Activated B cell treated with CpG ODN at 0.5 μM for 24 hours (primary cell): Measurements from ENCODE around the gene S100A12. TPM values are rescaled to one million over a fixed set of nuclear protein-coding genes. Genes with fewer than 3 reads are reported as not detected.
"Not testable (repeated sequence)": the region's sequence is repeated elsewhere in the genome, so short reads cannot be mapped to it uniquely, and the experiment has no call there.

Experiments
- ATAC-seq: fragments of 200-7000 bp; cut with Tn5 transposase; one replicate; pipeline ENCODE4 v1.10.0; 2021; ENCODE audit warnings: low read depth, mild to moderate bottlenecking, moderate library complexity
- CTCF ChIA-PET: fragments of 350-600 bp; sonication (Branson Sonifier 250); formaldehyde crosslinking; loops from one replicate; lab custom pipeline; 2021; ENCODE audit warnings: antibody characterized with exemption; lab: Charles Lee
- POLR2A ChIA-PET: fragments of 350-600 bp; sonication (Branson Sonifier 250); formaldehyde crosslinking; loops from one replicate; lab custom pipeline; 2021; ENCODE audit warnings: antibody characterized with exemption; lab: Charles Lee
- DNase-seq: peaks from one replicate; pipeline ENCODE4 v3.0.0; 2022
- H3K27ac Mint-ChIP-seq: one replicate; pipeline ENCODE4 v1.8.0; 2020; ENCODE audit warnings: mixed read lengths
- H3K27me3 Mint-ChIP-seq: one replicate; pipeline ENCODE4 v1.8.0; 2021; ENCODE audit warnings: mixed read lengths
- H3K36me3 Mint-ChIP-seq: one replicate; pipeline ENCODE4 v1.8.0; 2021; ENCODE audit warnings: low read depth, mixed read lengths
- H3K4me1 Mint-ChIP-seq: one replicate; pipeline ENCODE4 v1.8.0; 2021; ENCODE audit warnings: mixed read lengths
- H3K4me3 Mint-ChIP-seq: one replicate; pipeline ENCODE4 v1.8.0; 2020; ENCODE audit warnings: mild to moderate bottlenecking, mixed read lengths
- H3K9me3 Mint-ChIP-seq: one replicate; pipeline ENCODE4 v1.8.0; 2020; ENCODE audit warnings: mixed read lengths
- CTCF ChIP-seq: fragments of 200-600 bp; IDR thresholded peaks from one replicate; pipeline ENCODE4 v1.8.0; 2022; ENCODE audit warnings: antibody characterized with exemption, mild to moderate bottlenecking
- intact Hi-C: fragments of 100-400 bp; cut with micrococcal nuclease; formaldehyde crosslinking; loops from one replicate; pipeline ENCODE4 v1.15.1; 2024
- total RNA-seq: library from RNA; stranded (reverse); gene quantifications from 2 replicates; pipeline ENCODE4 v1.2.3, GENCODE V29; 2022

Gene S100A12
- 0.61 TPM in 1 of 2 replicates, not detected in the other for total RNA-seq

- no peaks in the 10 kb centered on the region for H3K4me1 Mint-ChIP-seq
- no peaks in the 10 kb centered on the region for H3K36me3 Mint-ChIP-seq
- H3K9me3 Mint-ChIP-seq = no peaks in the 10 kb centered on the region
- no peak within 1 kb of the TSS for H3K27ac Mint-ChIP-seq
- ChIA-PET CTCF (no interaction called here), POLR2A (no interaction called here)
- ATAC-seq (no peak), DNase-seq (no peak)
- intact Hi-C loops = no loop called here
- peaks cover 38% of the 10 kb centered on the region for H3K27me3 Mint-ChIP-seq
- no peak for TF ChIP-seq CTCF
- no peak within 1 kb of the TSS for H3K4me3 Mint-ChIP-seq
Observed at GRCh38 chr1:153375511-153375910, at the start of gene S100A12. Gene S100A12, minus strand, starts transcription at chr1:153375621. Its CDS starts 1,029 bp downstream, at chr1:153374592.

GRCh38 chr1:153422450-153423068 is 47.1 kb upstream of the S100A12 start:
- intact Hi-C loops = no loop called here
- Mint-ChIP-seq H3K36me3 (no peaks in the 10 kb centered on the region), H3K4me1 (no peaks in the 10 kb centered on the region), H3K9me3 (no peaks in the 10 kb centered on the region), H3K27ac (no peak overlapping the region), H3K4me3 (no peak overlapping the region), H3K27me3 (peaks cover 33% of the 10 kb centered on the region)
- no peak for TF ChIP-seq CTCF
- DNase-seq = peak; percentile 31
- POLR2A ChIA-PET = no interaction called here
- CTCF ChIA-PET = no interaction called here
- no peak for ATAC-seq

GRCh38 chr1:153420306-153420705 is 44.9 kb upstream of the S100A12 start:
- POLR2A ChIA-PET = no interaction called here
- intact Hi-C loops = no loop called here
- Mint-ChIP-seq H3K9me3 (no peaks in the 10 kb centered on the region), H3K36me3 (no peaks in the 10 kb centered on the region), H3K27me3 (peaks cover 22% of the 10 kb centered on the region), H3K4me3 (no peak overlapping the region), H3K4me1 (no peaks in the 10 kb centered on the region), H3K27ac (no peak overlapping the region)
- no peak for TF ChIP-seq CTCF
- ATAC-seq (no peak), DNase-seq (no peak)
- CTCF ChIA-PET = no interaction called here

- ATAC-seq, H3K4me3 Mint-ChIP-seq, intact Hi-C loops, H3K9me3 Mint-ChIP-seq, CTCF ChIA-PET, H3K36me3 Mint-ChIP-seq, DNase-seq, POLR2A ChIA-PET, H3K27ac Mint-ChIP-seq, H3K4me1 Mint-ChIP-seq: not testable (repeated sequence)
- peaks cover 15% of the 10 kb centered on the region for H3K27me3 Mint-ChIP-seq
Observed at GRCh38 chr1:153419436-153419793, 44.0 kb upstream of the S100A12 start.

- not testable (repeated sequence) for DNase-seq
Observed at GRCh38 chr1:153418758-153419435, 43.5 kb upstream of the S100A12 start.

GRCh38 chr1:153417136-153417888 is 41.9 kb upstream of the S100A12 start:
- H3K4me3 Mint-ChIP-seq = no peak overlapping the region
- CTCF ChIA-PET = no interaction called here

More at GRCh38 chr1:153418758-153419435, 43.5 kb upstream of the S100A12 start:
- ATAC-seq, H3K9me3 Mint-ChIP-seq, H3K27ac Mint-ChIP-seq, POLR2A ChIA-PET, H3K36me3 Mint-ChIP-seq, CTCF ChIA-PET, H3K4me3 Mint-ChIP-seq, H3K4me1 Mint-ChIP-seq, intact Hi-C loops: not testable (repeated sequence)
- peaks cover 15% of the 10 kb centered on the region for H3K27me3 Mint-ChIP-seq

More at GRCh38 chr1:153417136-153417888, 41.9 kb upstream of the S100A12 start:
- H3K36me3 Mint-ChIP-seq = no peaks in the 10 kb centered on the region
- TF ChIP-seq CTCF = no peak
- ATAC-seq (no peak), DNase-seq (no peak)
- H3K4me1 Mint-ChIP-seq = no peaks in the 10 kb centered on the region
- no peak overlapping the region for H3K27ac Mint-ChIP-seq
- POLR2A ChIA-PET = no interaction called here
- peaks cover 3% of the 10 kb centered on the region for H3K9me3 Mint-ChIP-seq
- peaks cover 15% of the 10 kb centered on the region for H3K27me3 Mint-ChIP-seq
- intact Hi-C loops = no loop called here
